Glutamatergic neuron (in vitro differentiated cells): ENCODE measurements around the gene AP3B2. TPM values are rescaled to one million over a fixed set of nuclear protein-coding genes. Genes with fewer than 3 reads are reported as not detected.

Source experiments
- DNase-seq: peaks from one replicate; pipeline ENCODE4 v3.0.0; 2022
- H3K27ac Mint-ChIP-seq: one replicate; pipeline ENCODE4 v1.8.0; 2020; ENCODE audit warnings: mild to moderate bottlenecking, mixed read lengths, inconsistent platforms; ENCODE audit not compliant: unreplicated experiment
- H3K27me3 Mint-ChIP-seq: one replicate; pipeline ENCODE4 v1.8.0; 2020; ENCODE audit warnings: mild to moderate bottlenecking, moderate library complexity, mixed read lengths, inconsistent platforms; ENCODE audit not compliant: unreplicated experiment
- H3K36me3 Mint-ChIP-seq: one replicate; pipeline ENCODE4 v1.8.0; 2020; ENCODE audit warnings: mild to moderate bottlenecking, mixed read lengths, inconsistent platforms; ENCODE audit not compliant: unreplicated experiment
- H3K4me1 Mint-ChIP-seq: one replicate; pipeline ENCODE4 v1.8.0; 2020; ENCODE audit warnings: mild to moderate bottlenecking, low read depth, mixed read lengths, inconsistent platforms; ENCODE audit not compliant: unreplicated experiment
- H3K4me3 Mint-ChIP-seq: one replicate; pipeline ENCODE4 v1.8.0; 2020; ENCODE audit warnings: mild to moderate bottlenecking, mixed read lengths, inconsistent platforms; ENCODE audit not compliant: unreplicated experiment
- H3K9me3 Mint-ChIP-seq: one replicate; pipeline ENCODE4 v1.8.0; 2020; ENCODE audit warnings: mild to moderate bottlenecking, moderate library complexity, mixed read lengths, inconsistent platforms; ENCODE audit not compliant: unreplicated experiment
- CTCF ChIP-seq: fragments of 200-600 bp; sonication (generic); IDR thresholded peaks from one replicate; pipeline ENCODE4 v1.5.0; 2021; ENCODE audit not compliant: partially characterized antibody, unreplicated experiment
- total RNA-seq: library from RNA; stranded (reverse); fragmentation: NEBNext Ultra II Directional; extraction: Animal tissue kit (Norgen Biotek cat#: 25700); gene quantifications from one replicate; pipeline ENCODE4 v1.2.1, GENCODE V29; 2021; ENCODE audit not compliant: unreplicated experiment

Gene AP3B2
- total RNA-seq, 1 donor from 2014 or later = 218 TPM

GRCh38 chr15:82730022-82730530, 20.4 kb upstream of the AP3B2 start:
- TF ChIP-seq CTCF = no peak
- Mint-ChIP-seq H3K9me3 (no peaks in the 10 kb centered on the region), H3K4me3 (no peak overlapping the region), H3K27ac (no peak overlapping the region), H3K4me1 (no peaks in the 10 kb centered on the region), H3K36me3 (no peaks in the 10 kb centered on the region), H3K27me3 (no peaks in the 10 kb centered on the region)
- no peak for DNase-seq

DNA sequence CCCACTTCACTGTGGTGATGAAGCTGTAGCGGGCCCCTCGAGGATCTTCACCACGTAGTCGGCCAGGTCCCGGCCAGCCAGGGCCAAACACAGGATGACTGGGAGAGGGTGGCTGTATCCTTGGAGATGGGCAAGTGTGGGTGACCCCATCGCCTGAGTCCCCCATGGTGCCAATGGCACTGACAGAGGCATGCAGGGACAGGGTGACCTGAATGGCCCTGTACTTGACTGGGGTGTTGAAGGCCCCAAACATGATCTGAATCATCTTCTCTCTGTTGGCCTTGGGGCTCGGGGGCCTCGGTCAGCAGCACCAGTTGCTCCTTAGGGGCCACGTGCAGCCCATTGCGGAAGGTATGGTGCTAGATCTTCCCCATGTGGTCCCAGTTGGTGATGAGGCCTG, 17.1 kb upstream of the AP3B2 start:
- TF ChIP-seq CTCF = no peak
- Mint-ChIP-seq H3K4me1 (no peaks in the 10 kb centered on the region), H3K27me3 (no peaks in the 10 kb centered on the region), H3K27ac (no peak overlapping the region), H3K36me3 (no peaks in the 10 kb centered on the region), H3K4me3 (no peak overlapping the region), H3K9me3 (no peaks in the 10 kb centered on the region)
- DNase-seq = no peak

GRCh38 chr15:82715003-82715402, 5.3 kb upstream of the AP3B2 start:
- Mint-ChIP-seq H3K27ac (no peak overlapping the region), H3K4me3 (no peak overlapping the region), H3K27me3 (peaks cover 11% of the 10 kb centered on the region), H3K4me1 (no peaks in the 10 kb centered on the region), H3K9me3 (peaks cover 6% of the 10 kb centered on the region), H3K36me3 (peaks cover 5% of the 10 kb centered on the region)
- no peak for TF ChIP-seq CTCF
- DNase-seq = no peak

DNA sequence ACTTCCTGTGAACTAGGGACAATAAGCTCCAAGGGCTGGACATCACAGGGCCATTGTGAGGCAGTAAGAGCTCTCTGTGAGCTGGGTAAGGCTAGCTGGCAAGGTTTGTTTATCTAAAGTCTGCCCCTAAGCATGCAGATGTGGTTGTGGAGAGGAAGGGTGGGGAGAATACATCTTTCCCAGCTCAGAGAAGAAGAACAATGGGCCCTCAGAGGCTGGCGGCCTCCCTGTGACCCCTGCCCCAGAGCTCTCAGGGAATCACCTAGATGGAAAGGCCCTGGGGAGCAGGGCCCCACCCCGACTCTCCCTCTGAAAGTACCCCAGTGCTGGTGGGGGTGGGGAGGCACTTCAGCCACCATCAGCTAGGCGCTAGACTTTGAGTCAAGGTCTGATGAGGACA, 4.3 kb upstream of the AP3B2 start:
- no peak for DNase-seq
- Mint-ChIP-seq H3K36me3 (peaks cover 5% of the 10 kb centered on the region), H3K4me3 (no peak overlapping the region), H3K9me3 (peaks cover 6% of the 10 kb centered on the region), H3K27me3 (peaks cover 11% of the 10 kb centered on the region), H3K27ac (no peak overlapping the region), H3K4me1 (no peaks in the 10 kb centered on the region)
- TF ChIP-seq CTCF = no peak

DNA sequence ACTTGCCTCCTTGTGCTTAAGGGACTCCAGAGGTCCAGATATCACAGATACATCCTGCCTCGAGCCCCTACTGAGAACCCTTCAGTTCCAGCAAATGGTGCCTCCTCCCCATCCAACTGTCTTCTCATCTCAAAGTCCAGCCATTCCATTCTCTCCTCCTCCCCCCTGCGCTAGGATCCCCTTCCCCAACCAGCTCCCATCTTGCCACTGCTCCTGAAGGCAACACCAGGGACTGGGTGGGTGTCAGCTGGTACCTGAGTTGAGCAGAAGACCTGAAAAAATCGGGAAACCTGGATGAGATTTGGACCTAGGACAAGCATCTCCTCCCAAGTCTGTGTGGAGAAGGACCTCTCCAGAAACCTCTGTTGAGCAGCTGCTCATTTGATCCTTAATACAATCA, 2.4 kb upstream of the AP3B2 start:
- H3K36me3 Mint-ChIP-seq = no peaks in the 10 kb centered on the region
- no peak overlapping the region for H3K27ac Mint-ChIP-seq
- DNase-seq = no peak
- no peaks in the 10 kb centered on the region for H3K4me1 Mint-ChIP-seq
- H3K27me3 Mint-ChIP-seq = peaks cover 9% of the 10 kb centered on the region
- TF ChIP-seq CTCF = no peak
- peaks cover 6% of the 10 kb centered on the region for H3K9me3 Mint-ChIP-seq
- H3K4me3 Mint-ChIP-seq = no peak overlapping the region
